SK-N-SH (cell line): ENCODE results near the gene SART1. TPM values are rescaled to one million over a fixed set of nuclear protein-coding genes. Genes with fewer than 3 reads are reported as not detected.

Experiments
- CTCF ChIA-PET: fragments of 300-600, 350-600 bp; formaldehyde crosslinking; extraction: SDS; loops from one replicate; lab custom pipeline; 2021; lab: Yijun Ruan, JAX
- POLR2A ChIA-PET: fragments of 350-600 bp; sonication (Branson Sonifier 250); formaldehyde crosslinking; extraction: SDS; loops from one replicate; lab custom pipeline; 2020; ENCODE audit warnings: antibody characterized with exemption, inconsistent platforms; lab: Yijun Ruan, JAX
- DNase-seq: peaks from one replicate; pipeline ENCODE4 v3.0.0; 2012
- H2AFZ ChIP-seq: fragments of 200-600 bp; sonication (generic); 2 replicates; pipeline ENCODE4 v1.8.1; 2016; ENCODE audit warnings: antibody characterized with exemption, mild to moderate bottlenecking, low read depth
- H3F3A ChIP-seq: fragments of 200-600 bp; sonication (generic); replicated peaks from 2 replicates; pipeline ENCODE3; 2016; ENCODE audit warnings: antibody characterized with exemption, mild to moderate bottlenecking; ENCODE audit not compliant: insufficient read depth
- H3K27ac ChIP-seq, 2 experiments: fragments of 200-500 bp in 1 of 2; fragments of 200-600 bp in 1 of 2; sonication (Bioruptor generic) in 1 of 2; sonication (generic), shearing (Covaris generic) in 1 of 2; 2 replicates each; pipeline versions ENCODE4 v1.5.1 to v1.6.1; 2014 to 2016; ENCODE audit warnings: low read depth in 2 of 2, inconsistent platforms in 1 of 2, low read length in 1 of 2, mild to moderate bottlenecking in 1 of 2, mixed read lengths in 1 of 2
- H3K27me3 ChIP-seq: fragments of 200-600 bp; sonication (generic), shearing (Covaris generic); 2 replicates; pipeline ENCODE4 v1.6.1; 2016; ENCODE audit warnings: mixed run types; ENCODE audit not compliant: insufficient read depth
- H3K36me3 ChIP-seq, 2 experiments: fragments of 200-500 bp in 1 of 2; fragments of 200-600 bp in 1 of 2; sonication (Bioruptor generic) in 1 of 2; sonication (generic) in 1 of 2; replicated peaks in 1 of 2; 2 replicates each; pipeline versions ENCODE3 to v1.5.1; 2014 to 2016; ENCODE audit warnings: low read length in 1 of 2, mild to moderate bottlenecking in 1 of 2; ENCODE audit not compliant: insufficient read depth in 2 of 2, control insufficient read depth in 1 of 2
- H3K4me1 ChIP-seq, 2 experiments: fragments of 200-500 bp in 1 of 2; fragments of 200-600 bp in 1 of 2; sonication (Bioruptor generic) in 1 of 2; sonication (generic), shearing (Covaris generic) in 1 of 2; 2 replicates each; pipeline versions ENCODE4 v1.5.1 to v1.6.1; 2014 to 2016; ENCODE audit warnings: low read depth in 1 of 2, low read length in 1 of 2, mixed run types in 1 of 2; ENCODE audit not compliant: insufficient read depth in 2 of 2, control insufficient read depth in 1 of 2
- H3K4me2 ChIP-seq: fragments of 200-600 bp; sonication (generic), shearing (Covaris generic); 2 replicates; pipeline ENCODE4 v1.6.1; 2017; ENCODE audit warnings: mixed run types
- H3K4me3 ChIP-seq, 2 experiments: fragments of 200-500 bp in 1 of 2; fragments of 200-600 bp in 1 of 2; sonication (Bioruptor generic) in 1 of 2; sonication (generic), shearing (Covaris generic) in 1 of 2; 2 replicates each; pipeline versions ENCODE4 v1.5.1 to v1.8.1; 2014 to 2016; ENCODE audit warnings: low read depth in 2 of 2, inconsistent platforms in 1 of 2, low read length in 1 of 2, mild to moderate bottlenecking in 1 of 2, mixed read lengths in 1 of 2, moderate library complexity in 1 of 2
- H3K79me2 ChIP-seq: fragments of 200-600 bp; sonication (generic); 2 replicates; pipeline ENCODE4 v1.8.1; 2017; ENCODE audit warnings: mild to moderate bottlenecking; ENCODE audit not compliant: insufficient read depth
- H3K9ac ChIP-seq: fragments of 200-600 bp; sonication (generic); 2 replicates; pipeline ENCODE4 v1.6.1; 2017; ENCODE audit warnings: mixed run types
- H3K9me2 ChIP-seq: fragments of 200-600 bp; sonication (generic); 2 replicates; pipeline ENCODE4 v1.6.1; 2017; ENCODE audit warnings: mixed run types
- H3K9me3 ChIP-seq: fragments of 200-600 bp; sonication (generic); 2 replicates; pipeline ENCODE4 v1.6.1; 2017; ENCODE audit warnings: mixed run types, mild to moderate bottlenecking, moderate library complexity
- H4K20me1 ChIP-seq: fragments of 200-600 bp; sonication (generic); 2 replicates; pipeline ENCODE4 v1.6.1; 2017; ENCODE audit warnings: mild to moderate bottlenecking, mixed run types; ENCODE audit not compliant: insufficient read depth
- ELF1 ChIP-seq: IDR thresholded peaks from 2 replicates; pipeline ENCODE4 v1.4.0; 2012
- EP300 ChIP-seq, 2 experiments: IDR thresholded peaks; 2 replicates each; pipeline versions ENCODE4 v1.4.0 to v1.6.1; 2012; ENCODE audit warnings: borderline replicate concordance in 1 of 2, low read depth in 1 of 2, low read length in 1 of 2
- FOXJ3 ChIP-seq: sonication (generic); formaldehyde crosslinking; IDR thresholded peaks from 2 replicates; pipeline ENCODE4 v1.5.1; 2020; ENCODE audit warnings: mild to moderate bottlenecking, missing genetic modification reagents
- FOXM1 ChIP-seq: IDR thresholded peaks from 2 replicates; pipeline ENCODE4 v1.4.0; 2012; ENCODE audit warnings: low read depth, mild to moderate bottlenecking
- GABPA ChIP-seq: IDR thresholded peaks from 2 replicates; pipeline ENCODE4 v1.4.0; 2012; ENCODE audit warnings: low read depth, mild to moderate bottlenecking
- GATA2 ChIP-seq: sonication (generic); formaldehyde crosslinking; IDR thresholded peaks from 2 replicates; pipeline ENCODE4 v1.5.0; 2020; ENCODE audit warnings: mild to moderate bottlenecking, missing genetic modification reagents
- MAX ChIP-seq: IDR thresholded peaks from 2 replicates; pipeline ENCODE4 v1.4.0; 2012; ENCODE audit warnings: low read depth
- MEF2A ChIP-seq: IDR thresholded peaks from 2 replicates; pipeline ENCODE4 v1.4.0; 2012; ENCODE audit warnings: low read depth, borderline replicate concordance
- NFIC ChIP-seq: IDR thresholded peaks from 2 replicates; pipeline ENCODE4 v1.4.0; 2012; ENCODE audit warnings: borderline replicate concordance
- PBX3 ChIP-seq: IDR thresholded peaks from 2 replicates; pipeline ENCODE4; 2012
- POLR2AphosphoS5 ChIP-seq: IDR thresholded peaks from 2 replicates; pipeline ENCODE4 v1.6.1; 2012; ENCODE audit warnings: low read depth, low read length
- RAD21 ChIP-seq: IDR thresholded peaks from 2 replicates; pipeline ENCODE4 v1.6.1; 2012; ENCODE audit warnings: mild to moderate bottlenecking, low read length
- RFX5 ChIP-seq: IDR thresholded peaks from 2 replicates; pipeline ENCODE4 v1.6.1; 2012; ENCODE audit warnings: mild to moderate bottlenecking, improper control_type of control experiment, low read length
- SMC3 ChIP-seq: IDR thresholded peaks from 2 replicates; pipeline ENCODE4 v1.6.1; 2012; ENCODE audit warnings: low read depth, low read length, improper control_type of control experiment
- USF1 ChIP-seq: IDR thresholded peaks from 2 replicates; pipeline ENCODE4 v1.4.0; 2012; ENCODE audit warnings: low read depth, borderline replicate concordance
- WGBS: methylation state at CpG from one replicate; pipeline ENCODE4 v1.1.6; 2017; ENCODE audit warnings: low lambda C conversion rate; 5-methylcytosine and 5-hydroxymethylcytosine counted together
- polyA plus RNA-seq, 3 experiments: library from polyadenylated mRNA; depleted of rRNA; stranded (reverse); fragments of >200 nt; gene quantifications; 2 replicates each; pipeline ENCODE4 v1.2.3, GENCODE V29; 2012
- TF ChIP-seq, protein P1 (sequence below): IDR thresholded peaks from 2 replicates; pipeline ENCODE4 v1.4.0; 2012; ENCODE audit warnings: low read depth, borderline replicate concordance
- TF ChIP-seq, protein P2 (sequence below): fragments of 150-350 bp; IDR thresholded peaks from 2 replicates; pipeline ENCODE4 v1.6.1; 2017; ENCODE audit warnings: antibody characterized with exemption, low read length, low read depth, borderline replicate concordance

SART1 gene
- polyA plus RNA-seq, 1 of the 3 experiments (the other 2 are of a cell fraction): 73.6 TPM

DNA sequence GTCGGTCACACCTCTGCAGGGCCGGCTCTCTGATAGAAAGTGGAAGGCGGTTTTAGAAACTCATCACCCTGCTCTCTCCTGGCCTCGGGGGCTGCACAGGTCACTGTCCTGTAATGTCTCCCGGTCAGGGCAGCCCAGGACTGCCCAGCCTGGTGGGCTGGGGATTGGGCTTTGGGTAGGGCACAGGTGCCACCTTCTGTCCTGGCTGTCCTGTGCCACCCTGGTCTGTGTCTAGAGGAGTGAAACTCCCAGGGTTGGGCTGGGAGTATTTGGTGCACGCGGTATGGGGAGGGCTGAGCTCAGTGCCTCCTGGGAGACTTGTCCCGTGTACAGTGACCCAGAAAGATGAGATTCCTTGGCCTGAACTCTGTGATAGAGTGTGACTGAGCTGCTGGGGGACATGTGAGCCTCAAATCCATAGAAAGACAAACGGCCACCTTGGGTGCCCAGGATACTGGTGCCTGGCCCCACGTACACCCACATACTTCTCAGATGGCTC, 17.8 kb downstream of the SART1 start:
- H3K9ac ChIP-seq: no peak overlapping the region
- 85% methylated on average over 7 of the region's 10 CpGs for WGBS
- H3K27me3 ChIP-seq: no peaks in the 10 kb centered on the region
- no peak overlapping the region for H3K4me3 ChIP-seq
- H3K4me1 ChIP-seq: no peaks in the 10 kb centered on the region
- H3K36me3 ChIP-seq: peaks cover 3 to 37% of the 10 kb centered on the region in 2 experiments
- no peak overlapping the region for H2AFZ ChIP-seq
- H3K27ac ChIP-seq: no peak overlapping the region
- no peaks in the 10 kb centered on the region for H4K20me1 ChIP-seq
- POLR2A ChIA-PET: interaction anchor here (1.0 kb wide), 1 partner anchor 28 kb away, joined by 3 read pairs; no protein-coding TSS in a partner anchor
- H3K79me2 ChIP-seq: no peaks in the 10 kb centered on the region
- H3K4me2 ChIP-seq: no peak overlapping the region
- no peaks in the 10 kb centered on the region for H3K9me3 ChIP-seq
- DNase-seq: peak; percentile 27
- TF ChIP-seq MEF2A (no peak), USF1 (no peak), FOXM1 (no peak), RAD21 (no peak)
- no peaks in the 10 kb centered on the region for H3K9me2 ChIP-seq
- H3F3A ChIP-seq: peaks cover 12% of the 10 kb centered on the region
- CTCF ChIA-PET: interaction anchor here (1.3 to 20.1 kb wide), 4 partner anchors 9 to 130 kb away, joined by 3 to 261 read pairs (median 12); partner anchors contain the start of genes CCDC85B, CTSW and FIBP

- H3K9ac ChIP-seq: no peak overlapping the region
- WGBS: 87% methylated on average over 11 of the region's 12 CpGs
- no peak overlapping the region for H3K4me2 ChIP-seq
- no peak for TF ChIP-seq SMC3
- no peak for TF ChIP-seq RAD21
- TF ChIP-seq POLR2AphosphoS5: no peak
- no peak for TF ChIP-seq FOXJ3 (CRISPR knock-in tag)
- TF ChIP-seq RFX5: no peak
- TF ChIP-seq FOXM1: no peak
- TF ChIP-seq, protein P1, sequence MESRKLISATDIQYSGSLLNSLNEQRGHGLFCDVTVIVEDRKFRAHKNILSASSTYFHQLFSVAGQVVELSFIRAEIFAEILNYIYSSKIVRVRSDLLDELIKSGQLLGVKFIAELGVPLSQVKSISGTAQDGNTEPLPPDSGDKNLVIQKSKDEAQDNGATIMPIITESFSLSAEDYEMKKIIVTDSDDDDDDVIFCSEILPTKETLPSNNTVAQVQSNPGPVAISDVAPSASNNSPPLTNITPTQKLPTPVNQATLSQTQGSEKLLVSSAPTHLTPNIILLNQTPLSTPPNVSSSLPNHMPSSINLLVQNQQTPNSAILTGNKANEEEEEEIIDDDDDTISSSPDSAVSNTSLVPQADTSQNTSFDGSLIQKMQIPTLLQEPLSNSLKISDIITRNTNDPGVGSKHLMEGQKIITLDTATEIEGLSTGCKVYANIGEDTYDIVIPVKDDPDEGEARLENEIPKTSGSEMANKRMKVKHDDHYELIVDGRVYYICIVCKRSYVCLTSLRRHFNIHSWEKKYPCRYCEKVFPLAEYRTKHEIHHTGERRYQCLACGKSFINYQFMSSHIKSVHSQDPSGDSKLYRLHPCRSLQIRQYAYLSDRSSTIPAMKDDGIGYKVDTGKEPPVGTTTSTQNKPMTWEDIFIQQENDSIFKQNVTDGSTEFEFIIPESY: no peak
- no peak for TF ChIP-seq GABPA
- TF ChIP-seq MEF2A: no peak
- no peak for TF ChIP-seq ELF1
- TF ChIP-seq, protein P2, sequence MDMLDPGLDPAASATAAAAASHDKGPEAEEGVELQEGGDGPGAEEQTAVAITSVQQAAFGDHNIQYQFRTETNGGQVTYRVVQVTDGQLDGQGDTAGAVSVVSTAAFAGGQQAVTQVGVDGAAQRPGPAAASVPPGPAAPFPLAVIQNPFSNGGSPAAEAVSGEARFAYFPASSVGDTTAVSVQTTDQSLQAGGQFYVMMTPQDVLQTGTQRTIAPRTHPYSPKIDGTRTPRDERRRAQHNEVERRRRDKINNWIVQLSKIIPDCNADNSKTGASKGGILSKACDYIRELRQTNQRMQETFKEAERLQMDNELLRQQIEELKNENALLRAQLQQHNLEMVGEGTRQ: no peak
- TF ChIP-seq GATA2 (CRISPR knock-in tag): no peak
- TF ChIP-seq MAX: no peak
- no peak for TF ChIP-seq PBX3
- TF ChIP-seq NFIC: no peak
- TF ChIP-seq EP300 (IDR thresholded peaks at IDR 0.05; ENCODE audit: borderline replicate concordance in 1 of 2, low read depth in 1 of 2, low read length in 1 of 2): no peak
- H2AFZ ChIP-seq: no peak overlapping the region
- H3K9me2 ChIP-seq: no peaks in the 10 kb centered on the region
- H3K4me3 ChIP-seq: no peak overlapping the region
- H3F3A ChIP-seq: peaks cover 12% of the 10 kb centered on the region
- H3K9me3 ChIP-seq: no peaks in the 10 kb centered on the region
- H3K79me2 ChIP-seq: no peaks in the 10 kb centered on the region
- H3K27ac ChIP-seq: no peak overlapping the region
- peaks cover 3 to 32% of the 10 kb centered on the region in 2 experiments for H3K36me3 ChIP-seq
- H3K4me1 ChIP-seq: no peaks in the 10 kb centered on the region
- peak; percentile 30 for DNase-seq
- ChIA-PET CTCF (interaction anchor here (1.0 to 20.1 kb wide), 3 partner anchors 9 to 94 kb away, joined by 3 to 261 read pairs (median 5); partner anchors contain the start of genes CCDC85B, CTSW and FIBP), POLR2A (interaction anchor here (1.3 kb wide), 1 partner anchor 92 kb away, joined by 3 read pairs; the partner anchor contains the start of gene FIBP)
- no peaks in the 10 kb centered on the region for H4K20me1 ChIP-seq
- no peaks in the 10 kb centered on the region for H3K27me3 ChIP-seq
These were observed 19.7 kb downstream of the SART1 start for GRCh38 chr11:65981101-65981740.
